Neural cell (in vitro differentiated cells): ENCODE data around the gene HOXD8. TPM values are rescaled to one million over a fixed set of nuclear protein-coding genes. Genes with fewer than 3 reads are reported as not detected.

ENCODE experiments used
- H2AFZ ChIP-seq: fragments of 200-600, 300-800 bp; sonication (generic), shearing (Covaris generic); 2 replicates; pipeline ENCODE4 v1.6.0; 2014; ENCODE audit warnings: low read depth, mild to moderate bottlenecking, antibody characterized with exemption, low read length, moderate library complexity
- H3F3A ChIP-seq: fragments of 200-600 bp; shearing (Covaris generic); 2 replicates; pipeline ENCODE4 v1.6.1; 2016; ENCODE audit warnings: mild to moderate bottlenecking, moderate library complexity, mixed read lengths, antibody characterized with exemption, low read length; ENCODE audit not compliant: insufficient read depth, poor library complexity, severe bottlenecking
- H3K27ac ChIP-seq: fragments of 200-600, 300-800 bp; sonication (generic), shearing (Covaris generic); 2 replicates; pipeline ENCODE4 v1.5.1; 2014; ENCODE audit warnings: mild to moderate bottlenecking, low read length, moderate library complexity
- H3K27me3 ChIP-seq: fragments of 300-800, 200-600 bp; sonication (generic), shearing (Covaris generic); 2 replicates; pipeline ENCODE4 v1.6.0; 2014; ENCODE audit warnings: mild to moderate bottlenecking, low read depth, low read length, moderate library complexity; ENCODE audit not compliant: insufficient read depth
- H3K36me3 ChIP-seq: fragments of 300-800, 200-600 bp; sonication (generic), shearing (Covaris generic); 2 replicates; pipeline ENCODE4 v1.5.1; 2014; ENCODE audit warnings: mild to moderate bottlenecking, antibody characterized with exemption, low read length, moderate library complexity; ENCODE audit not compliant: insufficient read depth
- H3K4me2 ChIP-seq: fragments of 300-800, 200-600 bp; sonication (generic), shearing (Covaris generic); 2 replicates; pipeline ENCODE4 v1.6.0; 2014; ENCODE audit warnings: mild to moderate bottlenecking, low read length
- H3K4me3 ChIP-seq: fragments of 300-800, 200-600 bp; sonication (generic), shearing (Covaris generic); 2 replicates; pipeline ENCODE4 v1.5.1; 2014; ENCODE audit warnings: mild to moderate bottlenecking, low read length, moderate library complexity
- H3K79me2 ChIP-seq: fragments of 200-600 bp; shearing (Covaris generic); replicated peaks from 2 replicates; pipeline ENCODE4 v1.6.0; 2014; ENCODE audit warnings: mild to moderate bottlenecking, low read length, moderate library complexity; ENCODE audit not compliant: insufficient read depth
- H3K9ac ChIP-seq: fragments of 300-800, 200-600 bp; sonication (generic), shearing (Covaris generic); 2 replicates; pipeline ENCODE4 v1.6.1; 2016; ENCODE audit warnings: mild to moderate bottlenecking, low read length, mixed read lengths
- H3K9me2 ChIP-seq: fragments of 200-600 bp; shearing (Covaris generic); 2 replicates; pipeline ENCODE4 v1.6.1; 2016; ENCODE audit warnings: mild to moderate bottlenecking, low read length, mixed read lengths; ENCODE audit not compliant: insufficient read depth
- H3K9me3 ChIP-seq: fragments of 200-600, 300-800 bp; sonication (generic), shearing (Covaris generic); 2 replicates; pipeline ENCODE4 v1.6.1; 2016; ENCODE audit warnings: mild to moderate bottlenecking, mixed run types, low read length, moderate library complexity, mixed read lengths
- H4K20me1 ChIP-seq: fragments of 200-600 bp; shearing (Covaris generic); 2 replicates; pipeline ENCODE4 v1.6.1; 2016; ENCODE audit warnings: mild to moderate bottlenecking, mixed run types; ENCODE audit not compliant: insufficient read depth
- EP300 ChIP-seq: fragments of 450-650 bp; conservative IDR thresholded peaks from 2 replicates; pipeline ENCODE4 v1.6.1; 2014; ENCODE audit warnings: antibody characterized with exemption, mild to moderate bottlenecking, moderate library complexity; ENCODE audit not compliant: poor library complexity, severe bottlenecking
- EZH2 ChIP-seq: fragments of 200-600, 300-800 bp; shearing (Covaris generic), sonication (generic); IDR thresholded peaks from 2 replicates; pipeline ENCODE4 v1.6.1; 2014; ENCODE audit warnings: antibody characterized with exemption, low read length, borderline replicate concordance, mild to moderate bottlenecking; ENCODE audit not compliant: insufficient read depth, poor library complexity, severe bottlenecking
- MXI1 ChIP-seq: fragments of 450-650 bp; conservative IDR thresholded peaks from 2 replicates; pipeline ENCODE4 v1.6.1; 2014; ENCODE audit warnings: antibody characterized with exemption, mild to moderate bottlenecking; ENCODE audit not compliant: poor library complexity, severe bottlenecking
- POLR2AphosphoS5 ChIP-seq: IDR thresholded peaks from 2 replicates; pipeline ENCODE4 v1.6.1; 2012
- RAD21 ChIP-seq: fragments of 450-650 bp; conservative IDR thresholded peaks from 2 replicates; pipeline ENCODE4 v1.6.1; 2014; ENCODE audit warnings: antibody characterized with exemption, mild to moderate bottlenecking, moderate library complexity
- SMC3 ChIP-seq: fragments of 450-650 bp; conservative IDR thresholded peaks from 2 replicates; pipeline ENCODE4 v1.6.1; 2014; ENCODE audit warnings: antibody characterized with exemption, mild to moderate bottlenecking, moderate library complexity; ENCODE audit not compliant: poor library complexity
- TAF1 ChIP-seq: IDR thresholded peaks from 2 replicates; pipeline ENCODE4 v1.6.1; 2012; ENCODE audit warnings: low read depth
- polyA plus RNA-seq: library from polyadenylated mRNA; depleted of rRNA; stranded (reverse); fragments of >200 nt; gene quantifications from 2 replicates; pipeline ENCODE4 v1.2.3, GENCODE V29; 2014
- TF ChIP-seq, protein P1 (sequence below): fragments of 450-650 bp; IDR thresholded peaks from 2 replicates; pipeline ENCODE4 v1.5.1; 2014; ENCODE audit warnings: antibody characterized with exemption, mild to moderate bottlenecking, moderate library complexity; ENCODE audit not compliant: poor library complexity, severe bottlenecking
- TF ChIP-seq, protein P2 (sequence below): IDR thresholded peaks from 2 replicates; pipeline ENCODE4 v1.6.1; 2012; ENCODE audit warnings: borderline replicate concordance

HOXD8 gene
- polyA plus RNA-seq, 1 donor from 2014 or later = not detected

DNA sequence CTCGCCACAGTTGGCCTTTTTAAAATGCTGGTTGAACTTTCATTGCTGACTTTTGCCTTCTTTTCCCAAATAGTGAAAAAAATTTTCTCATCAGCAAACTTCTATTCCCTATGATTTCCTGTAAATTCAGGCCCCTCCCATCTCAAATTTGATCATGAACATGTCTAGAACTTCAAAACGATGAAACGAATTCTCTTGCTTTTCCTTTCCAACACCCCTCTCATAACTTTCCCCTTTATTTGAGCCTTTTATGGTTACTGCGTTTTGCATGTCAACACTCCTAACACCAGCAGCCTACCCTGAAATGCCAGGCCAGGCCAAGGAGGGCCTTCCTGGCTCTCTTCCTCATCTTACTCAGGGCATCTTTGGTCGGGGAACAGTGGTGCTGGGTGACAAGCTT is 38.6 kb upstream of the HOXD8 start:
- H3K4me2 ChIP-seq = no peak overlapping the region
- no peak overlapping the region for H2AFZ ChIP-seq
- H3K9ac ChIP-seq = no peak overlapping the region
- H3K36me3 ChIP-seq = no peaks in the 10 kb centered on the region
- H3K27ac ChIP-seq = no peak overlapping the region
- H3K79me2 ChIP-seq = no peaks in the 10 kb centered on the region
- H4K20me1 ChIP-seq = no peaks in the 10 kb centered on the region
- no peaks in the 10 kb centered on the region for H3K9me3 ChIP-seq
- TF ChIP-seq EP300 (no peak), TAF1 (no peak), POLR2AphosphoS5 (peak; percentile 8), SMC3 (no peak), RAD21 (no peak), MXI1 (no peak)
- TF ChIP-seq, protein P1, sequence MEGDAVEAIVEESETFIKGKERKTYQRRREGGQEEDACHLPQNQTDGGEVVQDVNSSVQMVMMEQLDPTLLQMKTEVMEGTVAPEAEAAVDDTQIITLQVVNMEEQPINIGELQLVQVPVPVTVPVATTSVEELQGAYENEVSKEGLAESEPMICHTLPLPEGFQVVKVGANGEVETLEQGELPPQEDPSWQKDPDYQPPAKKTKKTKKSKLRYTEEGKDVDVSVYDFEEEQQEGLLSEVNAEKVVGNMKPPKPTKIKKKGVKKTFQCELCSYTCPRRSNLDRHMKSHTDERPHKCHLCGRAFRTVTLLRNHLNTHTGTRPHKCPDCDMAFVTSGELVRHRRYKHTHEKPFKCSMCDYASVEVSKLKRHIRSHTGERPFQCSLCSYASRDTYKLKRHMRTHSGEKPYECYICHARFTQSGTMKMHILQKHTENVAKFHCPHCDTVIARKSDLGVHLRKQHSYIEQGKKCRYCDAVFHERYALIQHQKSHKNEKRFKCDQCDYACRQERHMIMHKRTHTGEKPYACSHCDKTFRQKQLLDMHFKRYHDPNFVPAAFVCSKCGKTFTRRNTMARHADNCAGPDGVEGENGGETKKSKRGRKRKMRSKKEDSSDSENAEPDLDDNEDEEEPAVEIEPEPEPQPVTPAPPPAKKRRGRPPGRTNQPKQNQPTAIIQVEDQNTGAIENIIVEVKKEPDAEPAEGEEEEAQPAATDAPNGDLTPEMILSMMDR = no peak
- TF ChIP-seq, protein P2, sequence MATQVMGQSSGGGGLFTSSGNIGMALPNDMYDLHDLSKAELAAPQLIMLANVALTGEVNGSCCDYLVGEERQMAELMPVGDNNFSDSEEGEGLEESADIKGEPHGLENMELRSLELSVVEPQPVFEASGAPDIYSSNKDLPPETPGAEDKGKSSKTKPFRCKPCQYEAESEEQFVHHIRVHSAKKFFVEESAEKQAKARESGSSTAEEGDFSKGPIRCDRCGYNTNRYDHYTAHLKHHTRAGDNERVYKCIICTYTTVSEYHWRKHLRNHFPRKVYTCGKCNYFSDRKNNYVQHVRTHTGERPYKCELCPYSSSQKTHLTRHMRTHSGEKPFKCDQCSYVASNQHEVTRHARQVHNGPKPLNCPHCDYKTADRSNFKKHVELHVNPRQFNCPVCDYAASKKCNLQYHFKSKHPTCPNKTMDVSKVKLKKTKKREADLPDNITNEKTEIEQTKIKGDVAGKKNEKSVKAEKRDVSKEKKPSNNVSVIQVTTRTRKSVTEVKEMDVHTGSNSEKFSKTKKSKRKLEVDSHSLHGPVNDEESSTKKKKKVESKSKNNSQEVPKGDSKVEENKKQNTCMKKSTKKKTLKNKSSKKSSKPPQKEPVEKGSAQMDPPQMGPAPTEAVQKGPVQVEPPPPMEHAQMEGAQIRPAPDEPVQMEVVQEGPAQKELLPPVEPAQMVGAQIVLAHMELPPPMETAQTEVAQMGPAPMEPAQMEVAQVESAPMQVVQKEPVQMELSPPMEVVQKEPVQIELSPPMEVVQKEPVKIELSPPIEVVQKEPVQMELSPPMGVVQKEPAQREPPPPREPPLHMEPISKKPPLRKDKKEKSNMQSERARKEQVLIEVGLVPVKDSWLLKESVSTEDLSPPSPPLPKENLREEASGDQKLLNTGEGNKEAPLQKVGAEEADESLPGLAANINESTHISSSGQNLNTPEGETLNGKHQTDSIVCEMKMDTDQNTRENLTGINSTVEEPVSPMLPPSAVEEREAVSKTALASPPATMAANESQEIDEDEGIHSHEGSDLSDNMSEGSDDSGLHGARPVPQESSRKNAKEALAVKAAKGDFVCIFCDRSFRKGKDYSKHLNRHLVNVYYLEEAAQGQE = no peak
- no peaks in the 10 kb centered on the region for H3F3A ChIP-seq
- H3K4me3 ChIP-seq = no peak overlapping the region
- H3K27me3 ChIP-seq = peaks cover 99% of the 10 kb centered on the region
- no peaks in the 10 kb centered on the region for H3K9me2 ChIP-seq

DNA sequence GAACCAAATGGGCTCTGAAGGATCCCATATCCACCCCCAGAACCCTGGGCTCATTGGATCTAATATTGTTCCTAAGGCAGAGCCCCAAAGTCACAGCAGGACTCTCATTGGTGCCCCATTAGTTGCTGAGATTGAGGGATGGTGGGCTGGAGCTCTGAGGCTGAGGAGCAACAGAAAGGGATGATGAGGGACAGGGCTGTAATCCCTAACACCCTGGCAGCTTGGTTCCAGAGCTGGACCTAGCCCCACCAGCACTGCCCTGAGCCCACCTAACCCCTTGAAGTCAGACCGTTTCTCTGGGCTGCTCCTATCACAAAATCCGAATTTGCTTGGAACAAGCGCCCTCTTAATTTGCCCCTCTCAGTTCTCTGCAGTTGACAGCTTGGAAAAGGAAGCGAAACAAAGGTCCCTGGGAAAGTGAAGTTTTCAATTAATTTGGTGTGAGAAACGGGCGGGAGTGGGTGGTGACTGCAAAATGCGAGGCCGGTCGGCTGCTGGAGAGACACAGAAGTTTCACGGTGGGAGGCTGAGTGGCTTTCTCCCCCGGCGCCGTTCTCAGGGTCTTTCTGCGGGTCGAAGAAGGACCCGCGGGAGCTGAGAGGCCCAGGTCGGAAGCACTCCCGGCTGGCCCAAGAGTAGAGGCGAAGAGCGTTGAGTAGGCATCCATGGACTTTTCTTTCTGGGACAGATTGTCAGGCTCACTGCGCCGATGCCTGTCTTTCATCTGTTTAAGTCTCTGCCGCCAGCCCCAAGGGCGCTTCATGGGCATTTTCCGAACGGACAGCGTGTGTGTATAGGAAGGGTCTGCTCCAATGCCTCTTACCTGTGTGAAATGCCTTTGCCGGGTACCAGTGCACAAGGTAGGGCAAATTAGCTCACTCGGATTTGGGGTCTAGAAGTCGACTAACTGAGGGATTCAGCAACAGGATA is 37.9 kb upstream of the HOXD8 start:
- Histone ChIP-seq H3K4me2 (no peak overlapping the region), H3K27me3 (peaks cover 99% of the 10 kb centered on the region), H3K36me3 (no peaks in the 10 kb centered on the region), H3K9me2 (no peaks in the 10 kb centered on the region), H3K9me3 (no peaks in the 10 kb centered on the region), H3K27ac (no peak overlapping the region), H3K9ac (no peak overlapping the region), H4K20me1 (no peaks in the 10 kb centered on the region), H3K79me2 (no peaks in the 10 kb centered on the region), H3F3A (no peaks in the 10 kb centered on the region), H2AFZ (no peak overlapping the region), H3K4me3 (no peak overlapping the region)
- no peak for TF ChIP-seq MXI1
- TF ChIP-seq, protein P1 = no peak
- peak; percentile 92 for TF ChIP-seq EZH2
